ENCODE measurements around the gene SHD.
"Not testable (repeated sequence)": the region's sequence is repeated elsewhere in the genome, so short reads cannot be mapped to it uniquely, and the experiment has no call there.

Gene SHD

DNA sequence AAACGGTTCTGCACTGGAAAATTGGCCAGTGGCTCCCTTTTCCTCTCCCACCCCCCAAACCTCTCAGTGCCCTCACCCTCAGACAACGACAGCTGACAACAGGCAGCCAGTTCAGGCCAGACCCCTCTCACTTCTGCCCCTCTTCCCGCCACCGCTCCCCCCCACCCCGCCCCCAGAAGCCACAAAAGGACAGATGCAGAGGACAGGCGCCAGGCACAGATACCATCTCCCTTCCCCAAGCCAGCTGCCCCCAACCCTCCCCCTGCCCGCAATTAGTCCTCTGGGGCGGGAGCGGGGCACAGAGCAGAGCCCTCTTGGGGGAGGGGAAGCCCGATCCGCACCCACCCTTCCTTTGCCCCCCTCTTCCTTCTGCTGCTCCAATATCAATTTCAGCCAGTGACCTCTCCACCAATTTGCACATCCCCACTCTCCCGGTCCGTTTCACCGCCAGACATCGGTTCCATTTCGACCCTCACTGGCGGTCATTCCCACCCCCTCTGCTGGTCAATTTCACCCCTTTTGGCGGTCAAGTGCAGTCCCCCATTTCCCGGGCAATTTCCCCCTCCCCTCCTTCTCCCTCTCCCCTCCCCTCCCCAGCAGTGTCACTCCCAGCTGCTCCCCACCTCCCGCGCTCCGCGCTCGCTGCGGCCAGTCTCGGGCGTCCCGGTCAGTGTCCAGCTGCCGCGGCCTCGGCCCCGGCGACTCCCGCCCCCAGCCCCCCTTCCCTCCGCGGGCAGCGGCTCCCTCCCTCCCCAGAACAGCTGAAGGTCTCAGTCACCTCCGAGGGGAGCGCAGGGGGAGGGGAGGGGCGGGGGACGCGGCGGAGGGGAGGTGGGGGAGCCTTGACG lies at the start of gene SHD:
Gene SHD, plus strand, starts transcription at position 848 of the 848 bp plus-strand sequence. CDS start 798 bp downstream, outside the sequence.
- peak within 1 kb of the TSS; percentile 53 for H3K4me3 ChIP-seq (ENCODE audit: low read depth, low read length)

DNA sequence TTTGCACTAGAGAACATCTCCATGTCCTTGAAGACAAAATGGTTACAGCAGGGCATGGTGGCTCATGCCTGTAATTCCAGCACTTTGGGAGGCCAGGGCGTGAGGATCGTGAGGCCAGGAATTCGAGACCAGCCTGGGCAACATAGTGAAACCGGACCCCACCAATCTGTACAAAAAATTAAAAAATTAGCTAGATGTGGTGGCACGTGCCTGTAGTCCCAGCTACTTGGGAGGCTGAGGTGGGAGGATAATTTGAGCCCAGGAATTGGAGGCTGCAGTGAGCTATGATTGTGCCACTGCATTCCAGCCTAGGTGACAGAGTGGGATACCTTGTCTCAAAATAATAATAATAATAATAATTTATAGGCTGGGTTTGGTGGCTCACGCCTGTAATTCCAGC lies 48.8 kb upstream of the SHD start:
- H3K4me3 ChIP-seq (ENCODE audit: low read depth, low read length): not testable (repeated sequence)

- not testable (repeated sequence) for H3K4me3 ChIP-seq (ENCODE audit: low read depth, low read length)
These were observed 47.5 kb upstream of the SHD start for GRCh38 chr19:4231521-4231920.

DNA sequence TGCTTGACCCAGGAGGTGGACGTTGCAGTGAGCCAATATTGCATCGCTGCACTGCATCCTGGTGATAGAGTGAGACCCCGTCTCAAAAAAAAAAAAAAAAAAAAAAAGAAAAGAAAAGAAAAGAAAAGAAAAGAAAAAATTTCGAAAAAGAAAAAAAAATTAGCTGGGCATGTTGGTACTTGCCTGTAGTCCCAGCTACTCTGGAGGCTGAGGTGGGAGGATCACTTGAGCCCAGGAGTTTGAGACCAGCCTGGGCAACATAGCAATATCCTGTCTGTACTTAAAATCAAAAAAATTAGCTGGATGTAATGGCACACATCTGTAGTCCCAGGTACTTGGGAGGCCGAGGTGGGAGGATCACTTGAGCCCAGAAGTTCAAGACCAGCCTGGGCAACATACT lies 46.9 kb upstream of the SHD start:
- H3K4me3 ChIP-seq (ENCODE audit: low read depth, low read length): not testable (repeated sequence)

DNA sequence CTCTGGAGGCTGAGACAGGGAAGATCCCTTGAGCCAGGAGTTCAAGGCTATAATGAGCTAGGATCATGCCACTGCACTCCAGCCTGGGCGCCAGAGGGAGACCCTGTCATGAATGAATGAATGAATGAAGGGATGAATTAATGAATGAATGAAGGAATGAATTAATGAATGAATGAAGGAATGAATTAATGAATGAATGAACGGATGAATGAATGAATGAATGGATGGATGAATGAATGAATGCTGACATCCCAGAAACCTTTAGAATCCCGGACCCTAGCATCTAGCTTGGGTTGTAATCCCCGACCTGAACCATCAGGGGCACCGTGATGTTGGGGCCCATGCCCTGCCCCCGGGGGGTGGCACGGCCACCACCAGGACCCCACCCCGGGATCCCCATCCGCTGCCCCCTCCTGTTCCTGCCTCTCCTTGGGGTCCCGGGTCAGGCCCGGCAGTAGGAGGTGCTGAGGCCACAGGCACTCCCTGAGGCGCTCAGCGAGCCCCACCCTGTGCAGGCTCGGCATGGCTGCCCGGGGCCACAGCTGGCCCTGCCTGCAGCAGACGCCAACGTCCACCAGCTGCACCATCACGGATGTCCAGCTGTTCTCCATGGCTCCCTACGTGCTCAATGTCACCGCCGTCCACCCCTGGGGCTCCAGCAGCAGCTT lies 46.3 kb upstream of the SHD start:
- no peak overlapping the region for H3K4me3 ChIP-seq (ENCODE audit: low read depth, low read length)

DNA sequence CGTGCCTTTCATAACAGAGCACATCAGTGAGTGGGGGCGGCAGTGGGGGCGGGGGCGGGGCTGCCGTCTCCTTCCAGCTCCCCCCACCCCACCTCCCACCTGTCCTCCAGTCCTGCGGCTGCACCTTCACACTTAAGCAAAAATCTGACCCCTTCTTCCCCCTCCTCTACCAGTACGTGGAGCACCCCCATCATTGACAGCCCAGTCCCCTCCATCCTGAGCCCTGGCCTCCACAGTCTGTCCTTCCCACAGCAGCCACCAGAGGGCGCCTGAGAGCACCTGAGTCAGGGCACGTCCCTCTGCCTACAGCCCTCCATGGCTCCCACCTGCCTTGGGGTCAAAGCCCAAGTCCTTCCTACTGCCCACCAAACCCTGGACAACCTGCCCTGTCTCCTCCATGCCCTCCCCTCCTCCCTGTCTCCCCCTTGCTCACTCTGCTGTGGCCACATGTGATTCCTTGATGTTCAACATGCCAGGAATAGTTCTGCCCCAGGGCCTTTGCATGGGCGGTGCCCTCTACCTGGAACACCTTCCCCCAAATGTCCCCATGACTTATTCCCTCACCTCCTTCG lies 45.7 kb upstream of the SHD start:
- H3K4me3 ChIP-seq (ENCODE audit: low read depth, low read length): no peak overlapping the region

DNA sequence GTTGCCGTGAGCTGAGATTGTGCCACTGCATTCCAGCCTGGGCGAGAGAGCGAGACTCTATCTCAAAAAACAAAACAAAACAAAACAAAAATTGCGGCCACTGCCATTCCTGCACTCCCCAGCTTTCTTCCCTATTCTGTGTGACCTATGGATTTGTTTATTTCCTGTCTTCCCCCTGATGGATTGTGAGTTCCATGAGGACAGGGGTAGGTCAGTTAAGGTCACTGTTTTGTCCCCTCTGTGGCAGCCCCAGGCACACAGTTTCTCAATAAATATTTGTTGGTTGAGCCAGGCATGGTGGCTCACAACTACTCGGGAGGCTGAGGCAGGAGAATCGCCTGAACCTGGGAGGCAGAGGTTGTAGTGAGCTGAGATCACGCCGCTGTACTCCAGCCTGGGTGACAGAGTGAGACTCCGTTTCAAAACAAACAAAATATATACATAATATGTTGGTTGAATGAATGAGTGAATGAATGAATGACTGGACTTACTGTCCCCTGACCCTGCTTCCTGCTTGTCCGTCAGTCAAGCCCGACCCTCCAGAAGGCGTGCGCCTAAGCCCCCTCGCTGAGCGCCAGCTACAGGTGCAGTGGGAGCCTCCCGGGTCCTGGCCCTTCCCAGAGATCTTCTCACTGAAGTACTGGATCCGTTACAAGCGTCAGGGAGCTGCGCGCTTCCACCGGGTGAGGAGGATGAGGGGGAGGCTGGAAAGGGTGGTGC lies 44.8 kb upstream of the SHD start:
- no peak overlapping the region for H3K4me3 ChIP-seq (ENCODE audit: low read depth, low read length)

DNA sequence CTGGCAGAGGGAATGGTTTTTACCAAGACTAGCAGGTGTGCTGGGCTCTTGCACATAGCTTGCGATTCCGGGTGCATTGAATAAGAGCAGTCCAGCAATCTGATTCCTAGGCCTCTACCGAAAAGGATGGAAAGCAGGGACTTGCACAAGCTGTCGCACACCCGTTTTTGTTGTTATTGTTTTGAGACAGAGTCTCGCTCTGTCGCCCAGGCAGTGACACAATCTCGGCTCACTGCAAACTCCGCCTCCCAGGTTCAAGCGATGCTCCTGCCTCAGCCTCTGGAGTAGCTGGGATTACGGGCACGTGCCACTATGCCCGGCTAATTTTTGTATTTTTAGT lies 44.2 kb upstream of the SHD start:
- H3K4me3 ChIP-seq (ENCODE audit: low read depth, low read length): no peak overlapping the region

DNA sequence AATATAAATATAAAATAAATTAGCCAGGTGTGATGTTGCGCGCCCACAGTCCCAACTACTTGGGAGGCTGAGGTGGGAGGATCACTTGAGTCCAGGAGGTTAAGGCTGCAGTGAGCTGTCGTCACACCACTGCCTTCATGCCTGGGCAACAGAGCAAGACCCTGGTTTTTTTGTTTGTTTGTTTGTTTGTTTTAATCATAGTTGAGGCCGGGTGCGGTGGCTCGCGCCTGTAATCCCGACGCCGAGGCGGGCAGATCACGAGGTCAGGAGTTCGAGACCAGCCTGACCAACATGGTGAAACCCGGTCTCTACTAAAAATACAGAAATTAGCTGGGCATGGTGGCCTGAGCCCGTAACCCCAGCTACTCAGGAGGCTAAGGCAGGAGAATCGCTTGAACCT lies 41.6 kb upstream of the SHD start:
- not testable (repeated sequence) for H3K4me3 ChIP-seq (ENCODE audit: low read depth, low read length)

- H3K4me3 ChIP-seq (ENCODE audit: low read depth, low read length): no peak overlapping the region
These were observed 40.2 kb upstream of the SHD start for GRCh38 chr19:4238831-4239230.

DNA sequence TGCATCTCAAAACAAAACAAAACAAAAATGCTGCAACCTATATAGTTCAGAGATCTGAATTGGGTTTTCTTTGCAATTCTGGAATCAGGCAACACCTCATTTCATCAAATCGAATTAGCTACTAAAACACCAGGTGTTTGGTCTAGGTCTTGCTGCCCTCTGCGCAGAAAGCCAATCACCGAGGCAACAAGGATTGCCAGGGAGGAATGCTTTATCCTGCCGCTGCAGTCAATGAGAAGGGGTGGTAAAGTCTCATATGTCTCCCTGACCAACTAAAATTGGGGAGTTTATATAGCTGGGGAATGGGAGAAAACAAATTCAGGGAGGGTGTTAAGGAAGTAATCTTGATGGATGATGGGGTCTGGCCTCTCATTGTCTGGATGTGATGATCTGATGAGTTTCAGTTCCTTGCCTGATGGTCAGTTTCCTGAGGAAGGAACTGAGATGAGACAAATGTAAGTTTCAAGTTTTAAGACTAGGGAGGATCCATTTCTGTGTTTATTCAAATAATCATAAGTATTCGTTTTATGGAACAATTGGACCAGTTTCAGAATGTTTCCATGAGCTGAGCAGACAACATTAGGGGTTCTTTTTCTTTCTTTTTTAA lies 37.1 kb upstream of the SHD start:
- H3K4me3 ChIP-seq (ENCODE audit: low read depth, low read length): no peak overlapping the region

DNA sequence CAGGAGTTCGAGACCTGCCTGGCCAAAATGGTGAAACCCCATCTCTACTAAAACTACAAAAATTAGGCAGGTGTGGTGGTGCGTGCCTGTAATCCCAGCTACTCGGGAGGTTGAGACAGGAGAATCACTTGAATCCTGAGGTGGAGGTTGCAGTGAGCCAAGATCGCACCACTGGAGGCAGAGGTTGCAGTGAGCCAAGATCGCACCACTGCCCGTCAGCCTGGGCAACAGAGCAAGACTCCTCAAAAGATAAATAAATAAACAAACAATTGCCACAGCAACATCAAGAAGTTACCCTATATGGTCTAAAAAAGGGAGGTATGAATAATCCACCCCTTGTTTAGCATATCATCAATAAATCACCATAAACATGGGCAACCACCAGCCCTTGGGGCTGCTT lies 33.1 kb upstream of the SHD start:
- not testable (repeated sequence) for H3K4me3 ChIP-seq (ENCODE audit: low read depth, low read length)

DNA sequence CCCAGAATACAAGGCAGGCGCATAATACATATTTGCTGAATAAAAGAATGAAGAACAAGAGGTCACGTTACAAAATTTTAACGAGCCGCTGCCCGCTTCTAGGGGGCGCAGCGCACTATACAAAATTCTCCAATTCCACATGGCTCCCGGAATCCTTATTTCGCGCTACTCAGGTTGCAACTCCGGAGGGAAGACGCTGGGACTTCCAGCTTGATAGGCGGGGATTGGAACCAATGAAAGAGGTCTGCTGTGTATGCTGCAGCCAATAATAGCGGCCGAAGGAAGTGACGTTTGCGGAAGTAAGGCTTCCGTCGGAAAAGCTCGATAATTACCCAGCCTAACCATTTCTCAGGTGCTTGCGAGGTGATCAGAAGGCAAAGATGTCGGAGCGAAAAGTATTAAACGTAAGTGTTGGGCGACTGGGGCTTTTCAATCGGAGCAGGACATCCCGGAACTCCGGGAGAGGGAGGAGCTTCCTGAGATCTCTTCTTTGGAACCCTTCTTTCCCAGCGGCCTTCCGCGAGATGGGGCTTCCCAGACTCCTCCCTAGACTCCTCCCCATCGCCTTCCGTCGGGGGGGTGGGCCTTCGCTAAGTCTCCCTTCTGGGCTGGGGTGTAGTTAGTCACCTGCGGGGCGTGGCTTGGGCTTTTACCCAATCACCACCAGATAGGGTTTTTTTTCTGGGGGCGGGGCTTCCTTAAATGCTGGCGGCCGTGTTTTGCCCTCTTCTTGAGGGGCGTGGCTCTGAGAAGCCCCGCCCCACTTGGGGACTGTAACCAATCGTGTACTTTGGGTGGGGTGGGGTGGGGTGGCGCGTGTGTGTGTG lies 32.1 kb upstream of the SHD start, which contains the start of gene YJU2:
Gene YJU2, plus strand, starts transcription at position 314 of the 827 bp plus-strand sequence. Its CDS starts 67 bp downstream, at position 381.
- peak within 1 kb of the TSS; percentile 97 for H3K4me3 ChIP-seq (ENCODE audit: low read depth, low read length)

GRCh38 chr19:4256563-4256962 lies 22.5 kb upstream of the SHD start:
- H3K4me3 ChIP-seq (ENCODE audit: low read depth, low read length): no peak overlapping the region

DNA sequence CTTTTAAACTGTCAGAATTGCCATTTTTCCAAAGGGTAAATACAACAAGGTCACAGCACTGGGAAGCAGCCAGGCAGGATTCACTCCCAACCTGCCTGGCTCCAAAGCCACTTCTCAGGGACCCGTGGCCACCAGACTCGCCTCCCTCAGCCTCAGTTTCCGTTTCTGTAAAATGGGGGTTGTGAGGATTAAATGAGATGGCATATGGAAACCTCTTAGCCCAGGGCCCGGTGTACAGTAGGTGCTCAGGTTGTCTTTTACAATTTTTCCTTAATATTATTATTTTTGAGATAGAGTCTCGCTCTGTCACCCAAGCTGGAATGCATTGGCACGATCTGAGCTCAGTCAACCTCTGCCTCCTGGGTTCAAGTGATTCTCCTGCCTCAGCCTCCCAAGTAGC lies 22.0 kb upstream of the SHD start:
- H3K4me3 ChIP-seq (ENCODE audit: low read depth, low read length): no peak overlapping the region

DNA sequence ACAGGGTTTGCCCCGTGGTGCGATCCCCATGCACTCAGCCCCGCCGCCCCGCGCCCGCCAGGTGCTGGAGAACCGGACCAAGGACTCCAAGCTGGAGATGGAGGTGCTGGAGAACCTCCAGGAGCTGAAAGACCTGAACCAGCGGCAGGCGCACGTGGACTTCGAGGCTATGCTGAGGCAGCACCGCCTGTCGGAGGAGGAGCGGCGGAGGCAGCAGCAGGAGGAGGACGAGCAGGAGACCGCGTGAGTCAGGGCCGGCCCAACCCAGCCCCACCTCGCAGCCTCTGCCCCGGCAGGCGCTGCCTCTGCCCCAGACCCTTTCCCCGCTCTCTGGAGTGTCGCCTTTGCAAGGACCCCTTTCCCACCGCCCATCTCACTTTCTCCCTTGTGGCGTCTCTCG lies 20.9 kb upstream of the SHD start:
- H3K4me3 ChIP-seq (ENCODE audit: low read depth, low read length): no peak overlapping the region

DNA sequence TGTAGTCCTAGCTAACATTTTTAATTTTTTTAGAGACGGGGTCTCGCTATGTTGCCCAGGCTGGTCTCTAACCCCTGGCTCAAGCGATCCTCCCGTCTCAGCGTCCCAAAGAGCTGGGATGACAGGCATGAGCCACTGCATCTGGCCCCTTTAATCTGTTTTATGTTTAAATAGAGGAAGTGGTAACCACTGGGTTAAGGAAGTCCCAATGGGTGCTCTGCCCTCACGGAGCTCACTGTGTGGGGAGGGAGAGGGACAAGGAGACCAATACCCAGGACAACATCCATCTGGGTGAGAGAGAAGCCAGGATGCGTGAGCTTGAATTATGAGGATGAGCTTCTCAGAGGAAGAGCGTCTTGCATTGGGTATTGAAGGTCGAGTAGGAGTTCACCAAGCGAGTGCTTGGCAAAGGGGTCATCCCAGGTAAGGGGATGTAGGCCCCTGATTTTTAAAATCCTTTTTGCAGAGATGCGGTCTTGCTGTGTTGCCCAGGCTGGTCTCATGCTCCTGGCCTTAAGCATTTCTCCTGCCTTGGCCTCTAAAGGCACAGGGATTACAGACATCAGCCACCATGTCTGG lies 18.4 kb upstream of the SHD start:
- H3K4me3 ChIP-seq (ENCODE audit: low read depth, low read length): no peak overlapping the region

GRCh38 chr19:4264812-4265211 lies 14.3 kb upstream of the SHD start:
- no peak overlapping the region for H3K4me3 ChIP-seq (ENCODE audit: low read depth, low read length)

- H3K4me3 ChIP-seq (ENCODE audit: low read depth, low read length): no peak overlapping the region
These were observed 12.6 kb upstream of the SHD start for GRCh38 chr19:4266253-4267000.

All from iPS-11a (cell line).